A172 (cell line): ENCODE data around the gene GPX2. TPM values are rescaled to one million over a fixed set of nuclear protein-coding genes. Genes with fewer than 3 reads are reported as not detected.
"Not testable (repeated sequence)": the region's sequence is repeated elsewhere in the genome, so short reads cannot be mapped to it uniquely, and the experiment has no call there.

Source experiments
- DNase-seq: peaks from one replicate; pipeline ENCODE4 v3.0.0-alpha.2; 2015; ENCODE audit warnings: low spot score
- total RNA-seq: library from RNA; depleted of rRNA; stranded (reverse); fragments of >200 nt; shearing (Covaris generic); gene quantifications from 2 replicates; pipeline ENCODE4 v1.2.3, GENCODE V29; 2014; rRNA removed

Gene GPX2
- total RNA-seq, 1 experiment from 2014 or later, result not detected

GRCh38 chr14:64914237-64915028, 28.1 kb downstream of the GPX2 start, which contains the start of gene CHURC1:
CHURC1 (plus strand) TSS chr14:64914455; CDS start chr14:64914496, 41 bp downstream.
- DNase-seq, result peak; percentile 94

GRCh38 chr14:64913477-64913876, 29.1 kb downstream of the GPX2 start:
- DNase-seq, result not testable (repeated sequence)

- no peak for DNase-seq
Observed at GRCh38 chr14:64912261-64912660, 30.3 kb downstream of the GPX2 start.

GRCh38 chr14:64910847-64911495, 31.6 kb downstream of the GPX2 start:
- DNase-seq, result peak; percentile 10

- no peak for DNase-seq
Observed at GRCh38 chr14:64906022-64906421, 36.5 kb downstream of the GPX2 start.

GRCh38 chr14:64899958-64900357, 42.6 kb downstream of the GPX2 start:
- DNase-seq, result no peak

- peak; percentile 29 for DNase-seq
Observed at GRCh38 chr14:64891839-64892375, 50.6 kb downstream of the GPX2 start.

- DNase-seq, result no peak
Observed at GRCh38 chr14:64891173-64891838, 51.2 kb downstream of the GPX2 start.

- DNase-seq, result no peak
Observed at GRCh38 chr14:64889352-64889751, 53.2 kb downstream of the GPX2 start.

Other genes with a start within 250 kb of the GPX2 start
- 11.2 and 12.3 TPM in 2 replicates for gene PLEKHG3, start 238.3 kb downstream of the GPX2 start, total RNA-seq
- 1.9 and 2.0 TPM in 2 replicates for gene SPTB, start 62.8 kb downstream of the GPX2 start, total RNA-seq
- 31.0 and 32.6 TPM in 2 replicates for gene CHURC1, start 28.3 kb downstream of the GPX2 start, total RNA-seq
- 42.3 and 45.8 TPM in 2 replicates for gene RAB15, start 29.6 kb upstream of the GPX2 start, total RNA-seq
- gene FNTB, start 44.1 kb upstream of the GPX2 start, total RNA-seq, result 7.4 and 9.0 TPM in 2 replicates
- gene MAX, start 159.8 kb upstream of the GPX2 start, total RNA-seq, result 25.3 and 27.3 TPM in 2 replicates